HUES64 (cell line): ENCODE measurements around the gene EFHC1. TPM values are rescaled to one million over a fixed set of nuclear protein-coding genes. Genes with fewer than 3 reads are reported as not detected.

Experiments
- H3K27ac ChIP-seq: 2 replicates; pipeline ENCODE4 v1.7.0; 2013; ENCODE audit warnings: low read depth, low read length, inconsistent platforms
- H3K27me3 ChIP-seq: 2 replicates; pipeline ENCODE4 v1.6.1; 2013; ENCODE audit warnings: mild to moderate bottlenecking, low read length; ENCODE audit not compliant: insufficient read depth
- H3K36me3 ChIP-seq: 2 replicates; pipeline ENCODE4 v1.6.1; 2013; ENCODE audit warnings: mild to moderate bottlenecking, low read length; ENCODE audit not compliant: insufficient read depth
- H3K4me1 ChIP-seq: 2 replicates; pipeline ENCODE4 v1.6.1; 2013; ENCODE audit warnings: mild to moderate bottlenecking, low read length, moderate library complexity; ENCODE audit not compliant: insufficient read depth
- H3K4me3 ChIP-seq: 2 replicates; pipeline ENCODE4 v1.5.1; 2013; ENCODE audit warnings: mild to moderate bottlenecking, low read length, moderate library complexity
- H3K9ac ChIP-seq: 2 replicates; pipeline ENCODE4 v1.6.1; 2013; ENCODE audit warnings: mild to moderate bottlenecking, low read depth, low read length
- H3K9me3 ChIP-seq: 2 replicates; pipeline ENCODE4 v1.6.1; 2013; ENCODE audit warnings: low read depth, low read length; ENCODE audit not compliant: insufficient read depth
- WGBS: fragments of 150-250, 120-280 bp; methylation state at CpG from one replicate; pipeline ENCODE4 v1.1.7; 2013; ENCODE audit warnings: missing lambda C conversion rate; 5-methylcytosine and 5-hydroxymethylcytosine counted together
- polyA plus RNA-seq, 2 experiments: library from polyadenylated mRNA; stranded (reverse); fragments of 50-300 nt; gene quantifications; one replicate each; pipeline ENCODE4 v1.2.3, GENCODE V29; 2013

Gene EFHC1, protein sequence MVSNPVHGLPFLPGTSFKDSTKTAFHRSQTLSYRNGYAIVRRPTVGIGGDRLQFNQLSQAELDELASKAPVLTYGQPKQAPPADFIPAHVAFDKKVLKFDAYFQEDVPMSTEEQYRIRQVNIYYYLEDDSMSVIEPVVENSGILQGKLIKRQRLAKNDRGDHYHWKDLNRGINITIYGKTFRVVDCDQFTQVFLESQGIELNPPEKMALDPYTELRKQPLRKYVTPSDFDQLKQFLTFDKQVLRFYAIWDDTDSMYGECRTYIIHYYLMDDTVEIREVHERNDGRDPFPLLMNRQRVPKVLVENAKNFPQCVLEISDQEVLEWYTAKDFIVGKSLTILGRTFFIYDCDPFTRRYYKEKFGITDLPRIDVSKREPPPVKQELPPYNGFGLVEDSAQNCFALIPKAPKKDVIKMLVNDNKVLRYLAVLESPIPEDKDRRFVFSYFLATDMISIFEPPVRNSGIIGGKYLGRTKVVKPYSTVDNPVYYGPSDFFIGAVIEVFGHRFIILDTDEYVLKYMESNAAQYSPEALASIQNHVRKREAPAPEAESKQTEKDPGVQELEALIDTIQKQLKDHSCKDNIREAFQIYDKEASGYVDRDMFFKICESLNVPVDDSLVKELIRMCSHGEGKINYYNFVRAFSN
- 17.0 TPM for polyA plus RNA-seq (2013, experiment 1 of 2)
- 21.8 TPM for polyA plus RNA-seq (2013, experiment 2 of 2)

DNA sequence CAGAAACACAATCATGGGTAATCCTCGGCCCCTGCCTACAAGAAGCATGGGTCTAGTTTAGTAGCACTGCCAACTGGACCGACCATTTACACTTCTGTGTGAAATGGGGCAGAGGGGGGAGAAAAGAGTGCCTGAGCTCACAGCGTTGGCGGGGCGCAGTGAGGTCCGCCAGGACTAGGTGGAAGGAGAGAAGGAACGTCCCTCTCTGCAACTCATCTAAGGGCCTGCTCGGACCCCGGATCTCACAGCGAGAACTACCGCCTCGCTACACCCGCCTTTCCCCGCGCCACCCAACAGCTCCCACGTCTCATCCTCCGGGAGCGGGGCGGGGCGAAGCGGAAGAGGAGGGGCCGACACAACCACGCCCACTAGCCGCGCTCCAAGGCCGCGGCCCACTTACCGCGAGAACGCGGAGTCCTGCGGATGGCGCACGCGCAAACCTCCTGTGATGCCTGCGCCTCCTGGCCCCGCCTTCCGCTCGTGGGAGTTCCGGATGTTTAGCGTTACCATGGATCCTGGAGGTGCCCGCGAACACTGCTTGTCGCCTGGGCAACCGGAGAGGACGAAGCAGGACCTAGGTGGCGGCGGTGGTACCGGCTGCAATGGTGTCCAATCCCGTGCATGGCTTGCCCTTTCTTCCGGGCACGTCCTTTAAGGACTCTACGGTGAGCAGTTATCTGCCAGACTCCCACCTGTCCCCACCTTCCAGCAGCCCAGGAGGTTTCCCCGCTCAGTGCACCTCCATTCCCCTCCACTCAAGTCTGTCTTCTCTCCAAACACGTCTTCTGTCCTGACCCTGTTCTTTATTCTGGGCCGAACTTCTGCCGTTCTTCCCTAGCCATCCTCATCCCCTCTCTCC, at the start of gene EFHC1:
Gene EFHC1, plus strand, starts transcription at position 534 of the 859 bp plus-strand sequence. Its CDS starts 69 bp downstream, at position 603.
- peaks cover 30% of the 10 kb centered on the region; the same call in 1 of the 2 replicates for H3K4me1 ChIP-seq
- under 1% methylated on average over 57 of the region's 57 CpGs for WGBS
- peaks cover 1% of the 10 kb centered on the region; the same call in 1 of the 2 replicates for H3K36me3 ChIP-seq
- peak within 1 kb of the TSS; percentile 77 for H3K4me3 ChIP-seq
- no peaks in the 10 kb centered on the region for H3K27me3 ChIP-seq
- H3K27ac ChIP-seq, result peak within 1 kb of the TSS; percentile 86
- H3K9me3 ChIP-seq, result no peaks in the 10 kb centered on the region
- peak within 1 kb of the TSS; percentile 92 for H3K9ac ChIP-seq

DNA sequence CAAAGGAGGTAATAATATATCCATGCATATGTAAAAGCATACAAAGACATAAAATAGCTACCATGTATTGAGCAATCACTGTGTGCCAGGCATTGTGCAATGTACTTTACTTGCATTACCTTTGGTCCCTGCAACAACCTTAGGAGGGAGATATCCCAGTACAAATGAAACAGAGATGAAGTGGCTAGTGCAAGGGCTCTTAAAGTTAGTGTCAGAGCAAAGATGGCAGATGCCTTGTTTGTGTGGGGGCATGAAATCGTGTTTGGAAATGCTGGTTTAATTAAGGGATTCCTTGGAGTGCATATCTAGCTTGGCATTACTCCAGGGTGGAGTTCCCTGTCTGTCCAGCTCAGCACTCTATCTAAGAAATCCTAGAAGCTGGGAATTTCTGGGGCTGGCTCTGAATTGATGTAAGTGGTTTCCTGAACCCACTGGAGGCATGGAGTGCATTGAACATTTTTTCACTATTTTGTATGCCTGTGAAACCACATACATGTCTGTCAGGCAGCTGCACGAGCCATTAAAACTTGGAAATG, 48.4 kb upstream of the EFHC1 start:
- H3K4me1 ChIP-seq, result peaks cover 3% of the 10 kb centered on the region; the same call in 1 of the 2 replicates
- H3K27me3 ChIP-seq, result no peaks in the 10 kb centered on the region
- H3K9ac ChIP-seq, result no peak overlapping the region
- peaks cover 4% of the 10 kb centered on the region; the same call in 1 of the 2 replicates for H3K36me3 ChIP-seq
- no peak overlapping the region for H3K27ac ChIP-seq
- no peak overlapping the region for H3K4me3 ChIP-seq
- 39% methylated on average over 2 of the region's 2 CpGs for WGBS
- H3K9me3 ChIP-seq, result no peaks in the 10 kb centered on the region

DNA sequence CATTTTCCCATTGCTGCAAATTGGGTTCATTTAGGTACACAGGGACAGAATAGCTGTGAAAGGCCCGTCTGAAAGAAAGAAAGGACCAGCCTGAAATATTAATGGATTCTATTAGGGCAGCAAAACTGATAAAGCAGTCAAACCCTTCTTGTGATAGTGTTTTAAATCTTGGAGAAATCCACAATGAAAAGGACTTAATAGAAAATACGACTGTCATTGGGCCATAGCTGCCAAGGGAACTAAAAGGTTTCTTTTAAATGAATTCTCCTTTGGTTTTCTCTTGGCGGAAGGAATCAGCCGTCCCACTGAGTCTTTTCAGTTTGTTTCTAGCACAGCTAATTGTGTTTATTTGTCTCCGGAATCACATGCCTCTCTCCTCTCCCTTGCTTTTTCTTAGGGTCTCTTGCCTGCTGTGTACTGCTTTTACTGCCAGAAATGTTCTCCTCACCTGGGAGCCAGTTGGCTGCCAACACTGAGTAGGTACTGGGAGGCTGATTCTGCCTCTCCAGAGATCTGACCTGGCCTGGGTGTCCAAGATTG, 46.9 kb upstream of the EFHC1 start:
- peaks cover 5% of the 10 kb centered on the region; the same call in 1 of the 2 replicates for H3K4me1 ChIP-seq
- no peaks in the 10 kb centered on the region for H3K27me3 ChIP-seq
- WGBS, result 90% methylated on average over 5 of the region's 5 CpGs
- no peak overlapping the region for H3K9ac ChIP-seq
- no peak overlapping the region for H3K4me3 ChIP-seq
- no peaks in the 10 kb centered on the region for H3K36me3 ChIP-seq
- H3K27ac ChIP-seq, result no peak overlapping the region
- H3K9me3 ChIP-seq, result no peaks in the 10 kb centered on the region

DNA sequence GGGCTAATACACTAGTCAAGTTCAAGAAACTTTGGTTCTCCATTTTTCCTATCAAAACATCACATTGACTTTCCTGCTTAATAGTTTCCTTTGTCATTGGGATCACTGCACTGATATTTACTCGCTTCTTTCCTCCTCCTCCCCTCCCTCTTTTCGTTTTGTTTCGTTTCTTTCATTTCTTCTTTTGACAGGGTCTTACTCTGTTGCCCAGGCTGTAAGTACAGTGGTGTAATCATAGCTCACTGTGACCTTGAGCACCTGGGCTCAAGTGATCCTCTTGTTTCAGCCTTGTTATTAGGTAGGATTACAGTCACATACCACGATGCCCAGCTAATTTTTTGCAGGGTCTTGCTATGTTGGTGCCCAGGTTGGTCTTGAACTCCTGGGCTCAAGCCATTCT, 45.9 kb upstream of the EFHC1 start:
- Histone ChIP-seq H3K27ac (no peak overlapping the region), H3K9ac (no peak overlapping the region), H3K9me3 (no peaks in the 10 kb centered on the region), H3K4me1 (peaks cover 5% of the 10 kb centered on the region; the same call in 1 of the 2 replicates), H3K36me3 (no peaks in the 10 kb centered on the region), H3K27me3 (no peaks in the 10 kb centered on the region), H3K4me3 (no peak overlapping the region)
- WGBS, result 97% methylated on average over 4 of the region's 4 CpGs

DNA sequence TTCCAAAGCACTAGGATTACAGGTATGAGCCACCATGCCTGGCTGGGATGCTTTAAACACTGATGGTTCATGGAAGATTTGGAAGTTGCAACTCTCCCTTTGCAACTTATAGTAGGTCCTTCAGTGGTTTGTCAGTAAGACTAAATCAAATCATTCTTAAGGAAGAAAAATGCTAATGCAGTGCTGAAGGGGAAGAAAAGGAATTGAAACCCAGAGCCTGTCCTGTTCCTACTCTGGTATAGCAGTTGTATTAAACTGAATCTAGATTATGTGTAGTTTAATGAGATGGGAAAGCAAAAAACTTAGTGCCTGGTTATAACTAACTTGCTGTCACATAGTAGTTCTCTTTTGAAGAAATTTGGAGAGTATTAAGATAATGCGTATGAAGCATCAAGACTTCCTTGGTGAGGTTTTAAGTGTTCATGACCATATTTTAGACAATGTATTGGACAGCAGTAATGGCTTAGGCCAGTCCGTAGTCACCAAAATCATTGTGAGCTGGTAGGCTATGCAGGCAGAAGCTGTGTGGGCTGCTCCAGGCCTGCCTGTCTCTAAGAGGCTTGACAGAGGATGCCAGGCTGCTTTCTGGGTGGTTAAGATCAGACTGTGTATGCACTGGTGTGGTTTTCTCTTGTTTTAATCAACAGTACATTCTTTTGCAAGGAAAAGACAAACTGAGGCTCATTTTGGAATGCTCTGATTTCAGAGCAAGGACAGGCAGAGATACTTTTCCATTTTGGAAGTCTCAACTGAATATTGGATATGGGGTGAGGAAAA, 44.2 kb upstream of the EFHC1 start:
- H3K27me3 ChIP-seq, result no peaks in the 10 kb centered on the region
- no peak overlapping the region for H3K9ac ChIP-seq
- no peak overlapping the region for H3K27ac ChIP-seq
- H3K36me3 ChIP-seq, result no peaks in the 10 kb centered on the region
- H3K4me1 ChIP-seq, result peaks cover 5% of the 10 kb centered on the region; the same call in 1 of the 2 replicates
- WGBS, result 92% methylated on average over 2 of the region's 2 CpGs
- no peaks in the 10 kb centered on the region for H3K9me3 ChIP-seq
- no peak overlapping the region for H3K4me3 ChIP-seq

DNA sequence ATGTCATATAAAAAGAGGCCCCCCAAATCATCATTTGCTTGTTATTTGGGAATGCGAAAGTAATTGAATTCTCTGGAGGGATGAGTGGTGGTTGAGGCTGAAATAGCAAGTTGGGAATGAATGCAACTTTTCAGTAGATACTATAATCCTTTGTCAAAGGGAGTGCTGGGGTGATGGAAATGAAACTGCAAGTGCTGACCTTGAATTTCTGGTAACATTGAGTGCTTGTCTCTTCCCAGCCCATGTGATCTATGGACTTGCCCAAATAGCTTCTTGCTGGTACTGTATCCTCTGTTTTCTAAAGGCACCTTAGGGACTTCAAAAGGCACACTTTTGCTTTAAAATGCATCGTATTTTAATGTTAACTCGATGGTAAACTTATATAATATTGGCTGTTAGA, 43.4 kb upstream of the EFHC1 start:
- WGBS, result 98% methylated on average over 3 of the region's 3 CpGs
- Histone ChIP-seq H3K27ac (no peak overlapping the region), H3K27me3 (no peaks in the 10 kb centered on the region), H3K9ac (no peak overlapping the region), H3K4me1 (peaks cover 5% of the 10 kb centered on the region; the same call in 1 of the 2 replicates), H3K9me3 (no peaks in the 10 kb centered on the region), H3K4me3 (no peak overlapping the region), H3K36me3 (no peaks in the 10 kb centered on the region)

DNA sequence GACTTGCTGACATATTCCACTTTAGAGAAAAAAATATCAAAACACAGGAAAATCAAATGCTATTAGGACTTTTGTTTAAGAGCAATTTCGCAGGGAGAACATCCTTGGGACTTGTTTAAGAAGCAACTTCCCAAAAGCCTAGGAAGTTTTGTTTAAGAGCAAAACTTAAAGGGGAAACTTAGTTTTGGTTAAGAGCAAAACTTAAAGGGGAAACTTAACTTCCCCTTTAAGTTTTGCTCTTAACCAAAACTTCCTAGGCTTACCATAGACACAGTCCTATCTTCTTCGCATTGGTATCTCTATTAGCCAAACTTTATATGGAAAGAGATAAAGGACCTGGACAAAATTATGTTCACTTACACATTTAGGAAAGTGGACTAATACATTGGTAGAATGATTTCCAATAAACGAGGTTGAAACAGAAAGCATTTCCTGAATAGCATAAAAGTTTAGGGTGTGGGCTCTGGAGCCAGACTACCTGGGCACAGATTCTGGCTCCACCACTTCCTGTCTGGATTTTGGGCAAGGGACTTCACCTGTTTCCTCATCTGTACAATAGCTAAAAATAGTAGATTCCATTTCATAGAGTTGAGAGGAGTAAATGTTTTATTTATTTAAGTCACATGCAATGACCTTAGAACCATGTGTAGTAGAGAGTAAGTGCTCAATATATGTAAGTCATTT, 42.5 kb upstream of the EFHC1 start:
- no peak overlapping the region for H3K27ac ChIP-seq
- peaks cover 5% of the 10 kb centered on the region; the same call in 1 of the 2 replicates for H3K4me1 ChIP-seq
- no peak overlapping the region for H3K4me3 ChIP-seq
- H3K9ac ChIP-seq, result no peak overlapping the region
- H3K36me3 ChIP-seq, result no peaks in the 10 kb centered on the region
- whole genome bisulfite sequencing, result 94% methylated on average over 3 of the region's 3 CpGs
- no peaks in the 10 kb centered on the region for H3K27me3 ChIP-seq
- H3K9me3 ChIP-seq, result no peaks in the 10 kb centered on the region

DNA sequence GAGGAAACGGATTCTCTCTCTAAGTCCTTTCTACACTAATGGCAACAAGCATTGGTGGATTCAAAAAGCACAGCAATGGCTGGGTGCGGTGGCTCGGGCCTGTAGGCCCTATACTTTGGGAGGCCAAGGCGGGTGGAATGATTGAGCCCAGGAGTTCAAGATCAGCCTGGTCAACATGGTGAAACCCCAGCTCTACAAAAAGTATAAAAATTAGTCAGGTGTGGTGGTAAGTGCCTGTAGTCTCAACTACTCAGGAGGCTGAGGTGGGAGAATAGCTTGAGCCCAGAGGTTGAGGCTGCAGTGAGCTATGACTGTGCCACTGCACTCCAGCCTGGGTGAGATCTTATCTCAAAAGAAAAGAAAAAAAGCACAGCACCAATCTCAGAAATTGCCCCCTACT, 38.9 kb upstream of the EFHC1 start:
- 0 out of 2 replicates have a peak, but pooled peaks cover 3% of the 10 kb centered on the region for H3K4me1 ChIP-seq
- no peak overlapping the region for H3K27ac ChIP-seq
- no peak overlapping the region for H3K4me3 ChIP-seq
- H3K9ac ChIP-seq, result no peak overlapping the region
- no peaks in the 10 kb centered on the region for H3K27me3 ChIP-seq
- WGBS, result 92% methylated on average over 4 of the region's 4 CpGs
- no peaks in the 10 kb centered on the region for H3K36me3 ChIP-seq
- no peaks in the 10 kb centered on the region for H3K9me3 ChIP-seq

DNA sequence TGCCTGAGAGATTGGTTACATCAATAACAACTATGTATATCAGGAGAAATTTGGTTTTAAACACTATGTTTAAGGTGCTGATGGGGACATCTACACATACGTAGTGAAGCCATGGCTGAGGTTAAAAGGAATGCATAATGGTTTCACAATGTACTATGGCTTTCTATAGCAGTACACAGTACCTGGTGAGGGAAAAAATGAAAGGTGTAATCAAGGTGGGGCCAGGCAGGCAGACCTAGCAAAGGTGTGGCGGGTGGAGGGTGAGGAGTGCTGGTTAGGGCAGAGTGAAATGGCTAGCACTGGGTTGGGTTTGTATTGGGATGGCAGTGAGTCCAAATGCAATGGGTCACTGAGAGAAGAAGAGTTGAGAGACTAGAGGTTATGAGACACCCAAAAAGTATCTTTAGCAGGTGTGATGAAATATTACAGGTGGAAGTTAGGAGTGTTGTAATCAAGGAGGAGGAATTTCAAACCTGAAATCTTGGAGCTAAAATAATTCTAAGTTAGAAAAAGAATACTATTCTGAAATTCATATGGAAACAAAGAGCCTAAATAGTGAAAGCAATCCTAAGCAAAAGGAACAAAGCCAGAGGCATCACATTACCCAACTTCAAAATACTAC, 35.9 kb upstream of the EFHC1 start:
- Histone ChIP-seq H3K27ac (no peak overlapping the region), H3K9me3 (peaks cover 11% of the 10 kb centered on the region), H3K4me3 (no peak overlapping the region), H3K9ac (no peak overlapping the region), H3K36me3 (no peaks in the 10 kb centered on the region), H3K4me1 (no peaks in the 10 kb centered on the region), H3K27me3 (no peaks in the 10 kb centered on the region)
- 82% methylated on average over 2 of the region's 2 CpGs for WGBS
